ENCODE data around the gene DNAJC15.

The DNAJC15 gene

DNA sequence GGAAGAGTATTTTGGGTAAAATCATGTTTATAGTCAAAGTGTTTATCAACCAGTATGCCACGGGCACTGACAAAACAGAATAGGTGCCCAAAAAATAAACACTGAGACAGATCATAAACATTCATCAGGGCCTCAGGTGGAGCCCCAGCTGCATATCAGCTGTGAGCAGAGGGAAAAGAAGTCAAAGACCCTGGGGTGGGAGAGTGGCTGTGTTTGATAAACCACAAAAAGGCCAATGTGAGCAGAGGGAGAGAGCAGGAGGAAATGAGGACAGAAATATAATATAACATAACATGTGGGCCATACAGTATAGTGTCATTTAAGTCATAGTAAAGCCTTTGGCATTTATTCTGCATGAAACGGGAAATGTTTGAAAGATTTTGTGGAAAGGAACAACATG lies 21.4 kb upstream of the DNAJC15 start:
- TF ChIP-seq FOXP2 (optimal IDR thresholded peaks at IDR 0.05; ENCODE audit: borderline replicate concordance, extremely low read depth, extremely low read length, insufficient read depth) (no peak), POLR2AphosphoS5 (IDR thresholded peaks at IDR 0.05; ENCODE audit: low read depth, low read length) (no peak), SIN3A (IDR thresholded peaks at IDR 0.05; ENCODE audit: borderline replicate concordance, insufficient read depth, low read length) (no peak), TAF1 (IDR thresholded peaks at IDR 0.05; ENCODE audit: borderline replicate concordance, insufficient read depth, low read length) (no peak)
- TF ChIP-seq, protein P1, sequence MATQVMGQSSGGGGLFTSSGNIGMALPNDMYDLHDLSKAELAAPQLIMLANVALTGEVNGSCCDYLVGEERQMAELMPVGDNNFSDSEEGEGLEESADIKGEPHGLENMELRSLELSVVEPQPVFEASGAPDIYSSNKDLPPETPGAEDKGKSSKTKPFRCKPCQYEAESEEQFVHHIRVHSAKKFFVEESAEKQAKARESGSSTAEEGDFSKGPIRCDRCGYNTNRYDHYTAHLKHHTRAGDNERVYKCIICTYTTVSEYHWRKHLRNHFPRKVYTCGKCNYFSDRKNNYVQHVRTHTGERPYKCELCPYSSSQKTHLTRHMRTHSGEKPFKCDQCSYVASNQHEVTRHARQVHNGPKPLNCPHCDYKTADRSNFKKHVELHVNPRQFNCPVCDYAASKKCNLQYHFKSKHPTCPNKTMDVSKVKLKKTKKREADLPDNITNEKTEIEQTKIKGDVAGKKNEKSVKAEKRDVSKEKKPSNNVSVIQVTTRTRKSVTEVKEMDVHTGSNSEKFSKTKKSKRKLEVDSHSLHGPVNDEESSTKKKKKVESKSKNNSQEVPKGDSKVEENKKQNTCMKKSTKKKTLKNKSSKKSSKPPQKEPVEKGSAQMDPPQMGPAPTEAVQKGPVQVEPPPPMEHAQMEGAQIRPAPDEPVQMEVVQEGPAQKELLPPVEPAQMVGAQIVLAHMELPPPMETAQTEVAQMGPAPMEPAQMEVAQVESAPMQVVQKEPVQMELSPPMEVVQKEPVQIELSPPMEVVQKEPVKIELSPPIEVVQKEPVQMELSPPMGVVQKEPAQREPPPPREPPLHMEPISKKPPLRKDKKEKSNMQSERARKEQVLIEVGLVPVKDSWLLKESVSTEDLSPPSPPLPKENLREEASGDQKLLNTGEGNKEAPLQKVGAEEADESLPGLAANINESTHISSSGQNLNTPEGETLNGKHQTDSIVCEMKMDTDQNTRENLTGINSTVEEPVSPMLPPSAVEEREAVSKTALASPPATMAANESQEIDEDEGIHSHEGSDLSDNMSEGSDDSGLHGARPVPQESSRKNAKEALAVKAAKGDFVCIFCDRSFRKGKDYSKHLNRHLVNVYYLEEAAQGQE (IDR thresholded peaks at IDR 0.05; ENCODE audit: insufficient read depth in 1 of 2, low read depth in 2 of 2, low read length in 2 of 2) = no peak

DNA sequence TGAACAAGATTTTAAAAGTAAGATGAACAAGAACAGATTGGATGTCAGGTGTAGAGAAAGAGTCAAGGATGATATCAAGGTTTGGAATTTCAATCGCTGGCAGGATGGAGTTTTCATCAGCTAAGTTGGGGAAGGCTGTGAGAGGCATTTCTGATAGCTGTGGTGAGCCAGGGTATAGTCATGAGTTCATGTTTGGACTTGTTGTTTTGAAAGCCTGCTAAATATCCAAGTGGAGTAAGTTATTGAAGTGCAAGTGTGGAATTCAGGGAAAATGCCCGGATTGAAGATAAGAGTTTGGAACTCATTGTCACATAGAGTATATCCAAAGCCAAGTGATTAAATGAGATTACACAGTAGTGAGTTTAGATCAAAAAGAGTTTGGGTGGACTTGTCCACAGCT lies 20.4 kb upstream of the DNAJC15 start:
- TF ChIP-seq FOXP2 (optimal IDR thresholded peaks at IDR 0.05; ENCODE audit: borderline replicate concordance, extremely low read depth, extremely low read length, insufficient read depth) (no peak), POLR2AphosphoS5 (IDR thresholded peaks at IDR 0.05; ENCODE audit: low read depth, low read length) (no peak), SIN3A (IDR thresholded peaks at IDR 0.05; ENCODE audit: borderline replicate concordance, insufficient read depth, low read length) (no peak), TAF1 (IDR thresholded peaks at IDR 0.05; ENCODE audit: borderline replicate concordance, insufficient read depth, low read length) (no peak)
- TF ChIP-seq, protein P1 (IDR thresholded peaks at IDR 0.05; ENCODE audit: insufficient read depth in 1 of 2, low read depth in 2 of 2, low read length in 2 of 2) = no peak

DNA sequence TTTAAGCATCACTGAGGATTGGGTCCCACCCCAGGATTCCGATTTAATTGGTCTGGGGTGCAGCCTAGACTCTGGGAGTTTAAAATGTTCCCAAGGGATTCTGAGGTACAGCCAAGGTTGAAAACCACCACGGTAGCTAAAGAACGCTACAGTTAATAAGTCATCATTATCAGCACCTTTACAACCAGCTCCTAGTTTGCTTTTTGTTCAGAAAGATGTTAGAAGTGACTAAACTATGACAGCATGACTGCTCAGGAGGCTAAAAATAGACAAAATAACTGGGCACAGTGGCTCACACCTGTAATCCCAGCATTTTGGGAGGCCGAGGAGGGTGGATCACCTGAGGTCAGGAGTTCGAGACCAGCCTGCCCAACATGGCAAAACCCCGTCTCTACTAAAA lies 19.7 kb upstream of the DNAJC15 start:
- TF ChIP-seq SIN3A (IDR thresholded peaks at IDR 0.05; ENCODE audit: borderline replicate concordance, insufficient read depth, low read length) = no peak
- TF ChIP-seq, protein P1 (IDR thresholded peaks at IDR 0.05; ENCODE audit: insufficient read depth in 1 of 2, low read depth in 2 of 2, low read length in 2 of 2) = no peak
- TF ChIP-seq FOXP2 (optimal IDR thresholded peaks at IDR 0.05; ENCODE audit: borderline replicate concordance, extremely low read depth, extremely low read length, insufficient read depth) = no peak
- TF ChIP-seq POLR2AphosphoS5 (IDR thresholded peaks at IDR 0.05; ENCODE audit: low read depth, low read length) = no peak
- TF ChIP-seq TAF1 (IDR thresholded peaks at IDR 0.05; ENCODE audit: borderline replicate concordance, insufficient read depth, low read length) = no peak

DNA sequence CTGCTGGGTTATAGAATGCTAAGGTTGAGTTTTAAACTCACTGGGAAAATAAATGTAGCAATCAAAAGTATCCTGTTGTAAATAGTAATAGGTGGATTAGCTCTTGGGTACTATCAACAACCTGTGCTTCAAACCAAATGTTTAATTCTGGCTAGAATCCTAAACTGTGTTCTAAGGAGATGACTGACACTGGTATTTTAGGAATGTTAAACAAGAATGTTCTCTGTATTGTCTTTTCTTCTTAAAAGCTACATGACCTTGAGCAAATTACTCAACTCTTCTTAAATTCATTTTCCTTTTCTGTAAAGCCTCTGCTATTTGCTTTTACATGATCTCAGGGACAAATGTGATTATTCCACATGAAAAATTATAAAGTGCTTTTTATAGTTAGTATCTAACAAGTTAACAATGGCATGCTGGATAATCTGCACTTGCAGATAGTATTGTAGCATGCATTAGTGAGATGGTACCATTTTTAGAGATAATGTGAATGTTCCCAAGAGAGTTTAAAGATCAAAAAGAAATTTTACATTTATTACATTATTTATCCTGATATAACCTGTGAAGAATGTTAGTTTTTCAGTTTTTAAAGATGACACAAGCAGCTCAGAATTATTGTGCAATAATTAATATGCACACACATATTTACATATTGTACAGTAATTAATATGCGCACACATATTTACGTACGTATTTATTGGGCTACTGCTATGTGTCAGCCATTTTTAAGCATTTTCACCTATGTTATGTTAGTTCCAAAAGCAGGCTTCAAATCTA lies 17.7 kb upstream of the DNAJC15 start:
- TF ChIP-seq FOXP2 (optimal IDR thresholded peaks at IDR 0.05; ENCODE audit: borderline replicate concordance, extremely low read depth, extremely low read length, insufficient read depth) (no peak), SIN3A (IDR thresholded peaks at IDR 0.05; ENCODE audit: borderline replicate concordance, insufficient read depth, low read length) (no peak)

DNA sequence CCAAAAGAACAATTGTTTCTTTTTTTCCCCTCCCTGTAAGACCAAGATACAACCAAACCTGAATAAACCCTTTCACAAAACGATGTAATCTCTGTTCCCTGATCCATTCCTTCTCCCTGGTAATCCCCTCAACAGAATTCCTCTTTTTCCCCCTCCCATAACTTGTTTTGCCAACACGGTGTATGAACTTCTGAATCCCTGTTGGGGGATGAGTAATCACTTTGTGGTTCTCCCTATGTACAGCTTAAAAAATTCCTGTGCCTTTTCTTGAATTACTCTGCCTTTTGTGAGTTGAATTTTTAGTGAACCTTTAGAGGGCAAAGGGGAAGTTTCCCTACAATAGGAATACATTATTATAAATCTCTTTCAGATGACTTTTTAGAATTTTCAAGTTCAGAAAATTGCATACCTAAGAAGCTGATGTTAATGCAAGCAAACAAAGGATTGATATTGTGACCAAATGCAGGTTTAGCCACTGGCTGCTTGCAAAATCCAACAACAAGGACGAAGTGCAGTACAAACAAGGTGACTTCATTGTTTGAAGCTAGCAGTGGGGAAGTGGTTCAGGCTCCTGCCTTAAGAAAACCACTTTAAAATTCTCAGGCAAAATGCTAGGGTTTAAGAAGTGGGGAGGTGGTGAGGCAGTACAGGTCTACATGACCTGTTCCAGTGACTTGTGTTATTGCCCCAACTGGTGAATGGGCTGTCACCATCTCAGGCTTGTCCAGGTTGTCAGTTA lies 16.3 kb upstream of the DNAJC15 start:
- TF ChIP-seq POLR2AphosphoS5 (IDR thresholded peaks at IDR 0.05; ENCODE audit: low read depth, low read length) = no peak

DNA sequence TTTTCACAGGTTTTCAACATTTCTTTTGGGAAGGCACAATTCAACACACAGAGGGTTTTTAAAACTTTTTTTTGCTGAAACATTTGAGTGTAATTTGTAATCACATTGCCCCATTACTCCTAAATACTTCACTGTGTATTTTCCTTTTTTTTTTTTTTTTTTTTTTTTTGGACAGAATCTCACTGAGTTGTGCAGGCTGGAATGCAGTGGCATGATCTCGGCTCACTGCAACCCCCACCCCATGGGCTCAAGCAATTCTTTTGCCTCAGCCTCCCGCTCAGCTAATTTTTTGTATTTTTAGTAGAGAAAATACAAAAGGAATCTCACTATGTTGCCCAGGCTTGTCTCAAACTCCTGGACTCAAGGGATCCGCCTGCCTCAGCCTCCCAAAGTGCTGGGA lies 14.8 kb upstream of the DNAJC15 start:
- TF ChIP-seq, protein P1 (IDR thresholded peaks at IDR 0.05; ENCODE audit: insufficient read depth in 1 of 2, low read depth in 2 of 2, low read length in 2 of 2) = no peak
- TF ChIP-seq TAF1 (IDR thresholded peaks at IDR 0.05; ENCODE audit: borderline replicate concordance, insufficient read depth, low read length) (no peak), SIN3A (IDR thresholded peaks at IDR 0.05; ENCODE audit: borderline replicate concordance, insufficient read depth, low read length) (no peak), POLR2AphosphoS5 (IDR thresholded peaks at IDR 0.05; ENCODE audit: low read depth, low read length) (no peak), FOXP2 (optimal IDR thresholded peaks at IDR 0.05; ENCODE audit: borderline replicate concordance, extremely low read depth, extremely low read length, insufficient read depth) (no peak)
